SU-DHL-6 (cell line): ENCODE data around the gene COL24A1.

Experiments used
- EZH2phosphoT487 ChIP-seq: fragments of 200-600 bp; sonication (generic), shearing (Covaris generic); conservative IDR thresholded peaks from 2 replicates; pipeline ENCODE4 v1.6.1; 2018; ENCODE audit warnings: mild to moderate bottlenecking, antibody characterized with exemption, low read length, moderate library complexity, mixed read lengths
- TF ChIP-seq, protein P1 (sequence below): fragments of 200-600 bp; sonication (generic); IDR thresholded peaks from one replicate; pipeline ENCODE4 v1.5.1; 2017; ENCODE audit warnings: antibody characterized with exemption, mild to moderate bottlenecking, low read length, moderate library complexity; ENCODE audit not compliant: insufficient read depth, poor library complexity, severe bottlenecking

DNA sequence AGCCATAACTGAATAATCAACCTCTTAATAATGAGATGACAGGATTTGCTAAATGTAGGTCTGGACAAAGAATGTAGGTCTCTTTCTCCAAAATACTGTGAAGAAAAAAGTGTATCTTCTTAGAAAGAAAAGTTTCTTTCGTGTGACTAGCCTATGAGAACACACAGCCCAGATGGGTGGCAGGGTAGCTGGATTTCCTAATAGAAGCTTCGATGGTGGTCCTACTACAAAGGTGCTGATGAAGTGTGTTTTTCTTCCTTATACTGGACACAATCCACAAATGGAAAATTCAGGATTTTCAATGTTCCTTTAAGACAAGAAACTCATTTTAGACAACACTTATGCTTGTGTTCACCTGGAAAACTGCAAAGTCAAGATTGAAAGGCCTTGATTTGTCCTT is 358.2 kb downstream of the COL24A1 start:
- TF ChIP-seq, protein P1, sequence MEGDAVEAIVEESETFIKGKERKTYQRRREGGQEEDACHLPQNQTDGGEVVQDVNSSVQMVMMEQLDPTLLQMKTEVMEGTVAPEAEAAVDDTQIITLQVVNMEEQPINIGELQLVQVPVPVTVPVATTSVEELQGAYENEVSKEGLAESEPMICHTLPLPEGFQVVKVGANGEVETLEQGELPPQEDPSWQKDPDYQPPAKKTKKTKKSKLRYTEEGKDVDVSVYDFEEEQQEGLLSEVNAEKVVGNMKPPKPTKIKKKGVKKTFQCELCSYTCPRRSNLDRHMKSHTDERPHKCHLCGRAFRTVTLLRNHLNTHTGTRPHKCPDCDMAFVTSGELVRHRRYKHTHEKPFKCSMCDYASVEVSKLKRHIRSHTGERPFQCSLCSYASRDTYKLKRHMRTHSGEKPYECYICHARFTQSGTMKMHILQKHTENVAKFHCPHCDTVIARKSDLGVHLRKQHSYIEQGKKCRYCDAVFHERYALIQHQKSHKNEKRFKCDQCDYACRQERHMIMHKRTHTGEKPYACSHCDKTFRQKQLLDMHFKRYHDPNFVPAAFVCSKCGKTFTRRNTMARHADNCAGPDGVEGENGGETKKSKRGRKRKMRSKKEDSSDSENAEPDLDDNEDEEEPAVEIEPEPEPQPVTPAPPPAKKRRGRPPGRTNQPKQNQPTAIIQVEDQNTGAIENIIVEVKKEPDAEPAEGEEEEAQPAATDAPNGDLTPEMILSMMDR, result no peak
- no peak for TF ChIP-seq EZH2phosphoT487
